Endothelial cell of umbilical vein (primary cell): ENCODE results near the gene GPR78. TPM values are rescaled to one million over a fixed set of nuclear protein-coding genes. Genes with fewer than 3 reads are reported as not detected.

Source experiments
- BruUV-seq: library from RNA; stranded (reverse); fragments of 400-500 nt; replicated peaks from 2 replicates; lab custom pipeline; 2021; lab: Mats Ljungman, UMichigan
- CTCF ChIA-PET: fragments of 300-600, 350-600 bp; sonication (Branson Sonifier 250); formaldehyde crosslinking; loops from one replicate; lab custom pipeline; 2021; ENCODE audit warnings: antibody characterized with exemption, inconsistent platforms; lab: Charles Lee
- POLR2A ChIA-PET: fragments of 300-600, 350-600 bp; sonication (Branson Sonifier 250); formaldehyde crosslinking; loops from one replicate; lab custom pipeline; 2021; ENCODE audit warnings: antibody characterized with exemption, inconsistent platforms; lab: Charles Lee
- DNase-seq: peaks from one replicate; pipeline ENCODE4 v3.0.0-alpha.2; 2011; ENCODE audit warnings: low read depth, low spot score
- FAIRE-seq: peaks from 2 replicates; lab custom pipeline; 2011; peaks lifted over from hg19 to GRCh38; lab: Jason Lieb, UNC
- H2AFZ ChIP-seq: 2 replicates; pipeline ENCODE4 v1.6.0; 2012; ENCODE audit warnings: low read depth, low read length, control low read depth, inconsistent platforms
- H3K27ac ChIP-seq: 2 replicates; pipeline ENCODE4 v1.5.1; 2011; ENCODE audit warnings: low read depth, mild to moderate bottlenecking, control low read depth, low read length, moderate library complexity; ENCODE audit not compliant: insufficient read depth
- H3K27me3 ChIP-seq, 2 experiments: 2 replicates each; pipeline versions ENCODE4 v1.6.0 to v1.6.1; 2011; ENCODE audit warnings: low read length in 2 of 2, mixed read lengths in 1 of 2; ENCODE audit not compliant: control insufficient read depth in 2 of 2, insufficient read depth in 2 of 2
- H3K36me3 ChIP-seq, 2 experiments: 2 replicates in 1 of 2; 3 replicates in 1 of 2; pipeline ENCODE4 v1.5.1; 2011; ENCODE audit warnings: low read length in 2 of 2, mild to moderate bottlenecking in 1 of 2, moderate library complexity in 1 of 2; ENCODE audit not compliant: control insufficient read depth in 2 of 2, insufficient read depth in 2 of 2; ENCODE audit errors: extremely low read depth in 1 of 2
- H3K4me1 ChIP-seq: 3 replicates; pipeline ENCODE4 v1.5.1; 2011; ENCODE audit warnings: mild to moderate bottlenecking, low read length; ENCODE audit not compliant: control insufficient read depth, insufficient read depth; ENCODE audit errors: extremely low read depth
- H3K4me2 ChIP-seq: 2 replicates; pipeline ENCODE4 v1.6.1; 2011; ENCODE audit warnings: low read length, control low read depth, mixed read lengths; ENCODE audit not compliant: insufficient read depth
- H3K4me3 ChIP-seq, 3 experiments: fragments of 200-600 bp in 1 of 3; sonication (generic), shearing (Covaris generic) in 1 of 3; replicated peaks in 1 of 3; 2 replicates each; pipeline ENCODE4 v1.5.1; 2011 to 2016; ENCODE audit warnings: control low read depth in 3 of 3, low read length in 3 of 3, mild to moderate bottlenecking in 2 of 3, inconsistent platforms in 1 of 3, low read depth in 1 of 3, moderate library complexity in 1 of 3; ENCODE audit not compliant: insufficient read depth in 1 of 3
- H3K79me2 ChIP-seq: 2 replicates; pipeline ENCODE4 v1.6.0; 2012; ENCODE audit warnings: low read length, inconsistent platforms; ENCODE audit not compliant: control insufficient read depth, insufficient read depth
- H3K9ac ChIP-seq: replicated peaks from 2 replicates; pipeline ENCODE3; 2011; ENCODE audit warnings: low read length, control low read depth; ENCODE audit not compliant: insufficient read depth; ENCODE audit errors: extremely low read depth
- H3K9me1 ChIP-seq: replicated peaks from 3 replicates; pipeline ENCODE4 v1.6.0; 2011; ENCODE audit warnings: mild to moderate bottlenecking, low read length; ENCODE audit not compliant: control insufficient read depth, insufficient read depth; ENCODE audit errors: extremely low read depth
- H3K9me3 ChIP-seq: replicated peaks from 2 replicates; pipeline ENCODE4 v1.5.1; 2012; ENCODE audit warnings: low read length, inconsistent platforms; ENCODE audit not compliant: control insufficient read depth, insufficient read depth
- H4K20me1 ChIP-seq: replicated peaks from 2 replicates; pipeline ENCODE3; 2011; ENCODE audit warnings: mild to moderate bottlenecking, low read length; ENCODE audit not compliant: control insufficient read depth, insufficient read depth; ENCODE audit errors: extremely low read depth
- CTCF ChIP-seq, 2 donors: IDR thresholded peaks; 1 replicate in 1 of 2; 2 replicates in 1 of 2; pipeline ENCODE4 v1.5.1; 2011; ENCODE audit warnings: low read length in 2 of 2, mild to moderate bottlenecking in 2 of 2, moderate library complexity in 2 of 2, control low read depth in 1 of 2, inconsistent platforms in 1 of 2, low read depth in 1 of 2; ENCODE audit not compliant: insufficient read depth in 1 of 2; ENCODE audit errors: extremely low read depth in 1 of 2
- FOS ChIP-seq: IDR thresholded peaks from 2 replicates; pipeline ENCODE4 v1.6.1; 2011; ENCODE audit warnings: mild to moderate bottlenecking, low read length, moderate library complexity, borderline replicate concordance; ENCODE audit not compliant: insufficient read depth
- GATA2 ChIP-seq: IDR thresholded peaks from 2 replicates; pipeline ENCODE4 v1.7.0; 2011; ENCODE audit warnings: low read depth, mild to moderate bottlenecking, moderate library complexity, mixed read lengths, low read length; ENCODE audit not compliant: insufficient read length, insufficient read depth
- dilution Hi-C: fragments of 300-500 bp; cut with MboI; formaldehyde crosslinking; loops from one replicate; pipeline ENCODE4 v1.15.0; 2019; ENCODE audit warnings: low sequenced_read_pairs; ENCODE audit not compliant: extremely low pct_ligation_motif_present
- intact Hi-C: fragments of 100-400 bp; cut with micrococcal nuclease; formaldehyde crosslinking; loops from one replicate; pipeline ENCODE4 v1.10.0; 2022
- polyA plus RNA-seq, 4 experiments: library from polyadenylated mRNA; depleted of rRNA in 3 of 4; stranded (reverse) in 3 of 4; unstranded in 1 of 4; fragments of >200 nt; gene quantifications; 2 replicates each; pipeline versions ENCODE4 v1.2.1 to v1.2.3, GENCODE V29; 2011 to 2012; ENCODE audit warnings: missing spikeins in 1 of 4
- total RNA-seq: library from RNA; stranded (reverse); gene quantifications from 2 replicates; pipeline ENCODE4 v1.2.3, GENCODE V29; 2021

Gene GPR78
- total and polyA plus RNA-seq, 2 donors (not counting 3 experiments of a cell fraction or from before 2014, with no cell fraction given): not detected

- no peak overlapping the region for H3K4me2 ChIP-seq
- no peaks in the 10 kb centered on the region for H4K20me1 ChIP-seq
- POLR2A ChIA-PET: no interaction called here
- TF ChIP-seq GATA2: no peak
- no peak for TF ChIP-seq CTCF (IDR thresholded peaks at IDR 0.05; ENCODE audit: extremely low read depth in 1 of 2, insufficient read depth in 1 of 2, low read depth in 1 of 2, low read length in 2 of 2)
- no peak for TF ChIP-seq FOS
- H3K9me3 ChIP-seq: no peaks in the 10 kb centered on the region
- no peaks in the 10 kb centered on the region for H3K36me3 ChIP-seq
- no peaks in the 10 kb centered on the region for H3K27me3 ChIP-seq
- BruUV-seq: no TSS peak
- intact Hi-C loops (no loop called here), dilution Hi-C loops (no loop called here)
- no peak overlapping the region for H3K9ac ChIP-seq
- CTCF ChIA-PET: no interaction called here
- H3K4me1 ChIP-seq: no peaks in the 10 kb centered on the region
- no peaks in the 10 kb centered on the region for H3K79me2 ChIP-seq
- H3K27ac ChIP-seq: no peak overlapping the region
- FAIRE-seq: no peak
- no peak overlapping the region for H3K4me3 ChIP-seq
- H3K9me1 ChIP-seq: no peaks in the 10 kb centered on the region
- H2AFZ ChIP-seq: no peak overlapping the region
- DNase-seq: no peak
Measured at GRCh38 chr4:8579526-8580320, 469 bp upstream of the GPR78 start.
